ENCODE measurements around the gene OR11L1.

The OR11L1 gene

GRCh38 chr1:247848346-247848745 is 6.7 kb upstream of the OR11L1 start:
- Histone ChIP-seq H3K4me1 (ENCODE audit: control insufficient read depth, low read depth, low read length) (peaks cover 5% of the 10 kb centered on the region), H3K27ac (ENCODE audit: low read depth, low read length) (no peak overlapping the region), H3K79me1 (ENCODE audit: low read length) (no peaks in the 10 kb centered on the region), H3K4me3 (ENCODE audit: low read length) (no peak overlapping the region), H2BK120ac (ENCODE audit: low read depth, low read length) (no peak overlapping the region), H2BK15ac (replicated peaks; ENCODE audit: low read depth) (no peak overlapping the region), H4K5ac (ENCODE audit: low read length) (no peak overlapping the region), H2AK5ac (ENCODE audit: low read length) (no peak overlapping the region), H3K4ac (ENCODE audit: low read depth, low read length) (no peak overlapping the region), H3K4me2 (ENCODE audit: low read length) (no peak overlapping the region), H3K18ac (ENCODE audit: low read length) (no peak overlapping the region), H3K9ac (ENCODE audit: low read length) (no peak overlapping the region), H3K36me3 (ENCODE audit: control insufficient read depth, insufficient read depth, low read length) (no peaks in the 10 kb centered on the region), H4K8ac (ENCODE audit: low read depth, low read length) (no peak overlapping the region), H3K79me2 (ENCODE audit: control insufficient read depth, insufficient read depth, low read length) (no peaks in the 10 kb centered on the region), H3K23ac (ENCODE audit: low read length) (no peak overlapping the region), H2BK5ac (ENCODE audit: low read length) (no peak overlapping the region), H3K27me3 (ENCODE audit: insufficient read depth, low read length, poor library complexity) (no peaks in the 10 kb centered on the region), H3K56ac (ENCODE audit: low read length) (no peak overlapping the region)
- DNase-seq: no peak
- WGBS (ENCODE audit: extremely low coverage, insufficient coverage, low lambda C conversion rate): no CpG with 5 or more reads among the region's 7 CpGs

GRCh38 chr1:247845693-247846017 is 4.0 kb upstream of the OR11L1 start:
- peak overlapping the region; percentile 76 for H3K23ac ChIP-seq (ENCODE audit: low read length)
- H2BK15ac ChIP-seq (replicated peaks; ENCODE audit: low read depth): no peak overlapping the region
- H3K79me2 ChIP-seq (ENCODE audit: control insufficient read depth, insufficient read depth, low read length): no peaks in the 10 kb centered on the region
- DNase-seq: no peak
- H2AK5ac ChIP-seq (ENCODE audit: low read length): no peak overlapping the region
- no peak overlapping the region for H3K27ac ChIP-seq (ENCODE audit: low read depth, low read length)
- no peaks in the 10 kb centered on the region for H3K36me3 ChIP-seq (ENCODE audit: control insufficient read depth, insufficient read depth, low read length)
- H3K56ac ChIP-seq (ENCODE audit: low read length): no peak overlapping the region
- H3K4me1 ChIP-seq (ENCODE audit: control insufficient read depth, low read depth, low read length): peaks cover 5% of the 10 kb centered on the region
- H4K8ac ChIP-seq (ENCODE audit: low read depth, low read length): no peak overlapping the region
- no peaks in the 10 kb centered on the region for H3K79me1 ChIP-seq (ENCODE audit: low read length)
- H3K18ac ChIP-seq (ENCODE audit: low read length): no peak overlapping the region
- H3K4ac ChIP-seq (ENCODE audit: low read depth, low read length): no peak overlapping the region
- H2BK5ac ChIP-seq (ENCODE audit: low read length): no peak overlapping the region
- no peaks in the 10 kb centered on the region for H3K27me3 ChIP-seq (ENCODE audit: insufficient read depth, low read length, poor library complexity)
- no peak overlapping the region for H2BK120ac ChIP-seq (ENCODE audit: low read depth, low read length)
- WGBS (ENCODE audit: extremely low coverage, insufficient coverage, low lambda C conversion rate): no CpG with 5 or more reads among the region's 5 CpGs
- no peak overlapping the region for H3K4me2 ChIP-seq (ENCODE audit: low read length)
- no peak overlapping the region for H3K4me3 ChIP-seq (ENCODE audit: low read length)
- no peak overlapping the region for H3K9ac ChIP-seq (ENCODE audit: low read length)
- no peak overlapping the region for H4K5ac ChIP-seq (ENCODE audit: low read length)

- no peak overlapping the region for H2BK120ac ChIP-seq (ENCODE audit: low read depth, low read length)
- H4K8ac ChIP-seq (ENCODE audit: low read depth, low read length): no peak overlapping the region
- H2AK5ac ChIP-seq (ENCODE audit: low read length): no peak overlapping the region
- H3K36me3 ChIP-seq (ENCODE audit: control insufficient read depth, insufficient read depth, low read length): no peaks in the 10 kb centered on the region
- H3K4me1 ChIP-seq (ENCODE audit: control insufficient read depth, low read depth, low read length): peaks cover 5% of the 10 kb centered on the region
- H3K79me1 ChIP-seq (ENCODE audit: low read length): no peaks in the 10 kb centered on the region
- no peak overlapping the region for H3K4me3 ChIP-seq (ENCODE audit: low read length)
- H3K79me2 ChIP-seq (ENCODE audit: control insufficient read depth, insufficient read depth, low read length): no peaks in the 10 kb centered on the region
- no CpG with 5 or more reads among the region's 12 CpGs for WGBS (ENCODE audit: extremely low coverage, insufficient coverage, low lambda C conversion rate)
- no peak overlapping the region for H2BK15ac ChIP-seq (replicated peaks; ENCODE audit: low read depth)
- H3K23ac ChIP-seq (ENCODE audit: low read length): peak overlapping the region; percentile 76
- no peak overlapping the region for H3K4ac ChIP-seq (ENCODE audit: low read depth, low read length)
- H3K56ac ChIP-seq (ENCODE audit: low read length): no peak overlapping the region
- H3K4me2 ChIP-seq (ENCODE audit: low read length): no peak overlapping the region
- H2BK5ac ChIP-seq (ENCODE audit: low read length): no peak overlapping the region
- H3K9ac ChIP-seq (ENCODE audit: low read length): no peak overlapping the region
- H3K18ac ChIP-seq (ENCODE audit: low read length): no peak overlapping the region
- H3K27me3 ChIP-seq (ENCODE audit: insufficient read depth, low read length, poor library complexity): no peaks in the 10 kb centered on the region
- H4K5ac ChIP-seq (ENCODE audit: low read length): no peak overlapping the region
- no peak for DNase-seq
- H3K27ac ChIP-seq (ENCODE audit: low read depth, low read length): no peak overlapping the region
These were observed 3.5 kb upstream of the OR11L1 start for GRCh38 chr1:247845011-247845692.

- Histone ChIP-seq H3K4me1 (ENCODE audit: control insufficient read depth, low read depth, low read length) (peaks cover 5% of the 10 kb centered on the region), H3K4me2 (ENCODE audit: low read length) (no peak overlapping the region), H4K8ac (ENCODE audit: low read depth, low read length) (no peak overlapping the region), H3K27ac (ENCODE audit: low read depth, low read length) (no peak overlapping the region), H3K27me3 (ENCODE audit: insufficient read depth, low read length, poor library complexity) (no peaks in the 10 kb centered on the region), H3K4me3 (ENCODE audit: low read length) (no peak overlapping the region), H3K9ac (ENCODE audit: low read length) (no peak overlapping the region), H2AK5ac (ENCODE audit: low read length) (no peak overlapping the region), H2BK5ac (ENCODE audit: low read length) (no peak overlapping the region), H3K4ac (ENCODE audit: low read depth, low read length) (no peak overlapping the region), H2BK15ac (replicated peaks; ENCODE audit: low read depth) (no peak overlapping the region), H3K79me2 (ENCODE audit: control insufficient read depth, insufficient read depth, low read length) (no peaks in the 10 kb centered on the region), H3K18ac (ENCODE audit: low read length) (no peak overlapping the region), H3K23ac (ENCODE audit: low read length) (no peak overlapping the region), H3K36me3 (ENCODE audit: control insufficient read depth, insufficient read depth, low read length) (no peaks in the 10 kb centered on the region), H4K5ac (ENCODE audit: low read length) (no peak overlapping the region), H2BK120ac (ENCODE audit: low read depth, low read length) (no peak overlapping the region), H3K56ac (ENCODE audit: low read length) (no peak overlapping the region), H3K79me1 (ENCODE audit: low read length) (no peaks in the 10 kb centered on the region)
- peak; percentile 55 for DNase-seq
- no CpG with 5 or more reads among the region's 2 CpGs for WGBS (ENCODE audit: extremely low coverage, insufficient coverage, low lambda C conversion rate)
These were observed 1.7 kb upstream of the OR11L1 start for GRCh38 chr1:247843411-247843810.

GRCh38 chr1:247840818-247841217 is 878 bp downstream of the OR11L1 start:
- no peak overlapping the region for H2AK5ac ChIP-seq (ENCODE audit: low read length)
- no peak overlapping the region for H3K18ac ChIP-seq (ENCODE audit: low read length)
- H3K4me3 ChIP-seq (ENCODE audit: low read length): no peak overlapping the region
- DNase-seq: no peak
- no peak overlapping the region for H2BK15ac ChIP-seq (replicated peaks; ENCODE audit: low read depth)
- no peak overlapping the region for H4K8ac ChIP-seq (ENCODE audit: low read depth, low read length)
- no peak overlapping the region for H2BK5ac ChIP-seq (ENCODE audit: low read length)
- no peak overlapping the region for H3K56ac ChIP-seq (ENCODE audit: low read length)
- H3K4ac ChIP-seq (ENCODE audit: low read depth, low read length): no peak overlapping the region
- no peaks in the 10 kb centered on the region for H3K36me3 ChIP-seq (ENCODE audit: control insufficient read depth, insufficient read depth, low read length)
- no peak overlapping the region for H3K4me2 ChIP-seq (ENCODE audit: low read length)
- no peak overlapping the region for H4K5ac ChIP-seq (ENCODE audit: low read length)
- no peaks in the 10 kb centered on the region for H3K79me1 ChIP-seq (ENCODE audit: low read length)
- no CpG with 5 or more reads among the region's 2 CpGs for whole genome bisulfite sequencing (ENCODE audit: extremely low coverage, insufficient coverage, low lambda C conversion rate)
- H3K23ac ChIP-seq (ENCODE audit: low read length): no peak overlapping the region
- H3K27ac ChIP-seq (ENCODE audit: low read depth, low read length): no peak overlapping the region
- H3K79me2 ChIP-seq (ENCODE audit: control insufficient read depth, insufficient read depth, low read length): no peaks in the 10 kb centered on the region
- H3K27me3 ChIP-seq (ENCODE audit: insufficient read depth, low read length, poor library complexity): no peaks in the 10 kb centered on the region
- no peak overlapping the region for H2BK120ac ChIP-seq (ENCODE audit: low read depth, low read length)
- H3K4me1 ChIP-seq (ENCODE audit: control insufficient read depth, low read depth, low read length): peaks cover 5% of the 10 kb centered on the region
- H3K9ac ChIP-seq (ENCODE audit: low read length): no peak overlapping the region

- Histone ChIP-seq H2BK120ac (ENCODE audit: low read depth, low read length) (no peak overlapping the region), H3K4me3 (ENCODE audit: low read length) (no peak overlapping the region), H3K9ac (ENCODE audit: low read length) (no peak overlapping the region), H2BK15ac (replicated peaks; ENCODE audit: low read depth) (no peak overlapping the region), H4K8ac (ENCODE audit: low read depth, low read length) (no peak overlapping the region), H2BK5ac (ENCODE audit: low read length) (no peak overlapping the region), H2AK5ac (ENCODE audit: low read length) (no peak overlapping the region), H3K27ac (ENCODE audit: low read depth, low read length) (no peak overlapping the region), H3K4me1 (ENCODE audit: control insufficient read depth, low read depth, low read length) (no peaks in the 10 kb centered on the region), H3K79me2 (ENCODE audit: control insufficient read depth, insufficient read depth, low read length) (no peaks in the 10 kb centered on the region), H3K79me1 (ENCODE audit: low read length) (no peaks in the 10 kb centered on the region), H3K4ac (ENCODE audit: low read depth, low read length) (no peak overlapping the region), H3K4me2 (ENCODE audit: low read length) (no peak overlapping the region), H3K56ac (ENCODE audit: low read length) (no peak overlapping the region), H3K23ac (ENCODE audit: low read length) (no peak overlapping the region), H3K18ac (ENCODE audit: low read length) (no peak overlapping the region), H3K36me3 (ENCODE audit: control insufficient read depth, insufficient read depth, low read length) (no peaks in the 10 kb centered on the region), H3K27me3 (ENCODE audit: insufficient read depth, low read length, poor library complexity) (no peaks in the 10 kb centered on the region), H4K5ac (ENCODE audit: low read length) (no peak overlapping the region)
- WGBS (ENCODE audit: extremely low coverage, insufficient coverage, low lambda C conversion rate): no CpG with 5 or more reads among the region's 6 CpGs
- DNase-seq: peak; percentile 52
These were observed 8.1 kb downstream of the OR11L1 start for GRCh38 chr1:247833601-247834000.
